ENCODE results near the gene ITPRID1.
"Not testable (repeated sequence)": the region's sequence is repeated elsewhere in the genome, so short reads cannot be mapped to it uniquely, and the experiment has no call there.

Gene ITPRID1

GRCh38 chr7:31513790-31514189, at the start of gene ITPRID1:
TSS of gene ITPRID1 (plus strand) at chr7:31514090. CDS start at chr7:31553025, 38,935 bp downstream.
- no peak for FAIRE-seq

DNA sequence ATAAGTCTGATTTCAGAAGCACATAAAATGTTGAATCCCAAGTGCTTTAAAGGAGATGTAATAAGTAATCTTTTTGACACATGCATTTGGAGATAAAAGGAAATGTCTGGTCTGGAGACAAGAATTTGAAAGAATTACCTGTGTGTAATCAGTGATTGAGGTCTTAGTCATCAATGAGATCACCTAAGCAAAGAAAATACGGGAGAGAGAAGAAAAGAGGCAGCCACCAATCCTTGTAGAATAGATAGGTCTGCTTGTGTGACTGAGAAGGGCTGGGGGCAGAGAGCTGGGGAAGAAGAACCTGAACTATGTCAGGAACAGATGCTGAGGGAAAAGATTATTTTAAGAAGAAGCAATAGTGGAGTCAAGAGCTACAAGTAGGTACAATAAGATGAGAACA, 49.3 kb upstream of the ITPRID1 start:
- FAIRE-seq: no peak

DNA sequence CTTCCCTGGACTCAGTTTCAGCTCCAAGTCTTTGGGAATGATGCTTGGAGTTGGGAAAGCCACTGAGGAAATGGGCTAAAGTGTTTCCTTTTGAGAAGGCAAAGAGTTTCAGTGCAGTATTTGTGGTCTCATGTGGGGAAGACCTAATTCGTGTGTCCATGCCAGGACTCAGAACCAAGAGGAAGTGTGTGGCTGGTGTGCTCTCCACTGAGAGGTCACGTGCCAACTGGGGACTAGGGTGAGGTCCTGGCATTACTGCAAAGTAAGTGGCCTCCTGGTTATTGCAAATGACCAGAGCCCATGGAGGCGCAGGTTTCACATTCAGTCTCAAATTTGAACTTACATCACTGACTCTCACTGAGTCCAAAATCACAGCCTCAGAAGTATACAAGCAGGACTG, 48.6 kb upstream of the ITPRID1 start:
- no peak for FAIRE-seq

GRCh38 chr7:31466036-31466435, 47.9 kb upstream of the ITPRID1 start:
- no peak for FAIRE-seq

DNA sequence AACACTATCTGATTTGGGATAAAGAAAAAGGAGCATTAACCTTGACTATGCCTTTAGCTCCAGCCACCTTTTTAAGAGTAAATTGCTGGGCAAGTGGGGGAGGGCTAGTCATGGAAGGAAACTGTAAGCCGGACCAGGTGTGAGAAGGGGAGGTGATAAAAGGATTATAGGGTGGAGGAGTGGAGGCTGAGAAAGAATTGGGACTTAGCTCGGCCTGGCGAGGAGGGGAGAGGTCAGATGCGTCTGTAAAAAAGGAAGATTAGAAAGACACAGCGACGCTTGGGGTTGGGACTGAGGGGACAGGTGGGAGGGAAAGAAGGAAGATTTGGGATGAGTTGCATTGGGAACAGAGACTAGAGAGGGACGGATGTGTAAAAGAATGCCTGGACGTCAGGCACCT, 43.0 kb upstream of the ITPRID1 start:
- not testable (repeated sequence) for FAIRE-seq

GRCh38 chr7:31475368-31475767, 38.5 kb upstream of the ITPRID1 start:
- no peak for FAIRE-seq

DNA sequence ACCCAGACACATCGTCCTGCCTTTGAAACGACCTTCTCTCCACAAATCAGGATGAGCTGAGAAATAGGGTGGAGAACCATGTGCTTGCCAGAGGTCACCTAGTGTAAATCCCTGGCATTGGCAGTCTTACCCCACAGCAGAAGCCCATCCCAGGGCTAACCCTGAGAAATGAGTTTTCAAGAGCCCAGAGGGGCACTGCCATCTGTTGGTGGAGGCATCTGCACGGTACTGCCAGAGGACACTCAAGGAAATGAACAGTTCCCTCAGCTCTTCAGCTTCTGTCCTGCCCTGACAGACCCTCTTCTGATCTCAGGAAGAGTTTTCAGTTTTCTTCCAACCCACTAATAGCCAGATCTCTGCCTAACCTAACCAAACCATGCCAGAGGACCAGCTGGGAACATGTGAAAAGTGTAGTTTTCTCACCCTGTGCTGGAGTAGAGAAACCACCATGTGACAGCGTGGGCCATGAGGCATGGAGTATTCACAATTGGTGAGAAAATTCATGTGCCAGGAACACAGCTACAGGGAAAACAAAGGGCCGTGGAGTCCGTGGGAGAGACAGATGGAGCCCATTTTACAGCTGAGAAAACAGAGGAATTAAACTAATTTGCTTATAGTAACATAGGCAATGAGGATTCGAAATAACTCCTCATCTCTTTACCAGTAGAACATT, 37.7 kb upstream of the ITPRID1 start:
- FAIRE-seq: no peak

- FAIRE-seq: no peak
Observed at GRCh38 chr7:31476941-31477677, 36.8 kb upstream of the ITPRID1 start.

DNA sequence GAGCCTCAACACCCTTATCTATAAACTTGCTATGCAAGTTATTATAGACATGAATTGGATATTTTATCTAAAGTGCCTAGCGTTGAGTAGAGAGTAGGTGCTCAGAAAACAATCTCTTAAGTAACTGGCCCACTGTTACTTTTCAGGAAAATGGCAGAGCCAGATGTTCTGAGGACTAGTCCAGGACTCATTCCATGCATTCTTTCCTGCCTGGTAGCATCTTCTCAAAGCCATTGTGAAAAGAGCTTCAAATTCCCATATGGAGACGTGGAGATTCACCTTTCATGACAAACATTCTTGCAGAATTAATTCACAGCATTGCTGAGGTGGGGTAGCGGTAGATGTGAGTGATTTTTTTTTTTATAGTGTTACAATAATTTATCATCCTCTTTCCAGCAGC, 35.9 kb upstream of the ITPRID1 start:
- FAIRE-seq: no peak

GRCh38 chr7:31478721-31479120, 35.2 kb upstream of the ITPRID1 start:
- FAIRE-seq: no peak

DNA sequence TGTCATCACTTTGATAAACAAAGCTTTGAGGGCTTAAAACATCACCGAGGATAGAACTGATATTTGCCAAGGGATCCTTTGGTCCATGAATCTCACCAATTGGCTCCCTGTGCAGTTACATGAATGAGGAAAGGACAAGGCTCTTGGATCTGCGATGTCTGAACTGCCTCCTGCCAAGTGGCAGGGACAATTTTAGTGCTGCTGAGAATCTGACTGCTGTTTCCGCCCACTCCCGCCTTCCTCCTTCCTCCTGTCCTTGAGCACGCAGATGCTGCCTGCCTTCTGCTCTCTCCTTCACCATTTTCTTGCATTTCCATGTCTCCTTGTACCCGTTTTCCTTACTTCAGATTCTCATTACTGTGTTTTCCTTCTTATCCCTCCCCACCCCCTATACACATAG, 26.8 kb upstream of the ITPRID1 start:
- no peak for FAIRE-seq

GRCh38 chr7:31487476-31487875, 26.4 kb upstream of the ITPRID1 start:
- no peak for FAIRE-seq

- no peak for FAIRE-seq
Observed at GRCh38 chr7:31488562-31489203, 25.2 kb upstream of the ITPRID1 start.

- FAIRE-seq: no peak
Observed at GRCh38 chr7:31490796-31491314, 23.0 kb upstream of the ITPRID1 start.

DNA sequence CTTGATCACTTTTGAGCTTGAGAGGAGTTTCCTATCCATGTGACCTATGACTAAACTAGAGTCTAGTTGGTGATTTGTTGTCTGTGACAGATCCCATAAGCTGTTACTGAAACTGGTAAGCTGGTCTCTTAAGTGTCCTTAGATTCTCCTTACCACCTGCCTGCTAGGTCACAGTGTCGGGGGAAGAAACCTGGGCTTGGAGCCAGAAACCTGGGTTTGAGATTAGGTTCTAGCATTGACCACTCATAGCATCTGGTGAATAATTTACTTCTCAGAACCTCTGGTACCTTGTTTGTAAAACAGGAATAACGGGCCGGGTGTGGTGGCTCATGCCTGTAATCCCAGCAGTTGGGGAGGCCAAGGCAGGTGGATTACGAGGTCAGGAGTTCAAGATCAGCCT, 21.8 kb upstream of the ITPRID1 start:
- no peak for FAIRE-seq

DNA sequence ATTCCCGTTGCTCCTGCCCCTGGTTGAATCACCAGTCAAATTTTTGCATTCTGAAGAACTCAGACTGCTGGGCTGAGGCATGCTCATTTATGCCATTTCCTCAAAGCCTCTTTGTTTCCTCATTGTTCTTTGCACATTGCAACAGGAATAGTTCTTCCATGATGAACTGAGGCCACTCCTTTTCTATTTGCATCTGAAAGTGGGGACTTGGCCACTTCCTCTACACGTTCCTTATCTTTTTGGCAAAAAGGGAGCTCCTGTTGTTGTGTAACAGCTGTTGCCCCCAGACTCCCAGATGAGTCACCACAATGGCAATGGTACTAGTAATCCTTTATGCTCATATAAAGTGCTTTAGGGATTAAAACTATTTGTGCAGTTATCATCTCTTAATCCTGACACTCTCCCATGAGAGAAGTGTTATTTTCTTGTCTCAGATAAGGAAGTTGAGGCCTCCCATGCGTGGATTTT, 20.1 kb upstream of the ITPRID1 start:
- FAIRE-seq: no peak

DNA sequence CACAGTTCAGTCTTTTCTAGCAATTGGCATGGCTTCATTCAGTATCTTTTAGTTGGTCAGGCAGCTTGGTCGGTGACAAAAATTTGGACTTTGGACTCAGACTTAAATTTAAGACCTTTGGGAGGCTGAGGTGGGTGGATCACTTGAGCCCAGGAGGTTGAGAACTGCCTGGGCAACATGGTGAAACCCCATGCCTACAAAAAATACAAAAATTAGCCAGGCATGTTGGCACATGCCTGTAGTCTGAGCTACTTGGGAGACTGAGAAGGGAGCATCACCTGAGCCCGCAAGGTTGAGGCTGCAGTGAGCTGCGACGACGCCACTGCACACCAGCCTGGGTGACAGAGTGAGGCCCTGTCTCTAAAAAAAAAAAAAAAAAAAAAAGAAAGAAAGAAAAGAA, 19.5 kb upstream of the ITPRID1 start:
- FAIRE-seq: no peak

DNA sequence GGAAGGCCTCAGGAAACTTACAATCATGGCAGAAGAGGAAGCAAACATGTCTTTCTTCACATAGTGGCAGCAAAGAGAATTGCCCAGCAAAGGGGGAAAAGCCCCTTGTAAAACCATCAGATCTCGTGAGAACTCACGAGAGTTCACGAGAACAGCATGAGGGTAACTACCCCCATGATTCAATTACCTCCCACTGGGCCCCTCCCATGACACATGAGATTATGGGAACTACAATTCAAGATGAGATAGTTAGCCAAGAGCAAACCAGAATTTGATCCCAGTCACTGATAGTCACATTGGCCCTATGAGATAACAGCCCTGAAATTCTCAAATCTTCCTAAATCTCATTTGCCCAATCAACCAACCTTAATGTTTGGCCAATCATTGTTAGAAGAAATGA, 18.2 kb upstream of the ITPRID1 start:
- FAIRE-seq: no peak

DNA sequence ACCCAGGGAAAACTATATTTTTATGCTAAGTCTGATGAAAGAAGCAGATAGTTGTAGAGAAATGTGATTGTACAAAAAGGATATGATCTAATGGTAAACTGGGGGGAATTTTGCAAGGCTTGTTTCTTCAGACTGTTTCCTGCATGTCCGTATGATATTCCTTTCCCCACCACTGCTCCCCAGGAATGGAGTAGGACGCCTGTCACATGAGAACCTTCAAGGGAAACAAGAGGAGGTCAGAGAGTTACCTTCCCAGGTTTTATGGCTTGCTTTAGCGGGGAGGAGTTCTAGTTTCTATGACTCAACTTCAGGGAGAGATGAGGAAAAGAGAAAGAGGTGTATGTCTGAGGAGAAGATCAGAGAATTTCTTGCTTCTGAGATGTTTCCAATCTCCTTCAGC, 16.4 kb upstream of the ITPRID1 start:
- no peak for FAIRE-seq

- no peak for FAIRE-seq
Observed at GRCh38 chr7:31500656-31501055, 13.2 kb upstream of the ITPRID1 start.

DNA sequence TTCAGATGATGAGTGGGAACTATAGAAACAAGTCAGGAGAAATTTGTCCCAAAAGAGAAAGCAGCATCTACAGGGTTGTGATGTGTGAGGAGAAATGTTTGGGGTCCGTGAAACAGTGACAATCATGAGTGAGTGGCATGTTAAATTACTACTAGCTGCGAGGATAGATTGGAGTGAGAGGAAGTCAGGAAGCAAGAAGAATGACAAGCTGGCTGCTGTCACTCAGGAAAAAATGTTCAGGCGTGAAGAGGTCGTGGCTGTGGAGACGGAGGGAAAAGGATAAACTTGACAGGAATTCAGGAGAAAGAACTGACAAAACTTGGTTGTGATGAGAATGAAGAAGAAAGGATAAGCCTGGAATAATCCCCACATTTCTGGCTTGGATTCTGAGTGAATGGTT, 5.1 kb upstream of the ITPRID1 start:
- no peak for FAIRE-seq

GRCh38 chr7:31512166-31512565, 1.7 kb upstream of the ITPRID1 start:
- no peak for FAIRE-seq

GRCh38 chr7:31516680-31517502, 3.0 kb downstream of the ITPRID1 start:
- FAIRE-seq: no peak

Data from islet of Langerhans (tissue), 1 donor.